Fibroblast of lung (primary cell): ENCODE measurements around the gene ATP5F1D.

Experiments
- CTCF ChIP-seq, 2 donors: IDR thresholded peaks in 1 of 2; conservative IDR thresholded peaks in 1 of 2; 1 replicate in 1 of 2; 2 replicates in 1 of 2; pipeline ENCODE4 v1.5.1; 2011 to 2012; ENCODE audit warnings: low read length in 2 of 2, control low read depth in 1 of 2, inconsistent platforms in 1 of 2, low read depth in 1 of 2, mild to moderate bottlenecking in 1 of 2
- EZH2 ChIP-seq: IDR thresholded peaks from 2 replicates; pipeline ENCODE4 v1.5.1; 2012; ENCODE audit warnings: low read length, control low read depth, mild to moderate bottlenecking; ENCODE audit errors: missing control alignments

GRCh38 chr19:1226227-1226518 lies 15.4 kb upstream of the ATP5F1D start:
- TF ChIP-seq EZH2, result no peak
- TF ChIP-seq CTCF (conservative IDR thresholded peaks at IDR 0.05 in 1 of 2, IDR thresholded peaks at IDR 0.05 in 1 of 2; ENCODE audit: low read depth in 1 of 2, low read length in 2 of 2), result no peak
